Left hindlimb (tissue), 1 donor: ENCODE measurements around the gene ZNF330.

Source experiments
- DNase-seq: peaks from one replicate; pipeline ENCODE4 v3.0.0-alpha.2; 2018

ZNF330 gene

DNA sequence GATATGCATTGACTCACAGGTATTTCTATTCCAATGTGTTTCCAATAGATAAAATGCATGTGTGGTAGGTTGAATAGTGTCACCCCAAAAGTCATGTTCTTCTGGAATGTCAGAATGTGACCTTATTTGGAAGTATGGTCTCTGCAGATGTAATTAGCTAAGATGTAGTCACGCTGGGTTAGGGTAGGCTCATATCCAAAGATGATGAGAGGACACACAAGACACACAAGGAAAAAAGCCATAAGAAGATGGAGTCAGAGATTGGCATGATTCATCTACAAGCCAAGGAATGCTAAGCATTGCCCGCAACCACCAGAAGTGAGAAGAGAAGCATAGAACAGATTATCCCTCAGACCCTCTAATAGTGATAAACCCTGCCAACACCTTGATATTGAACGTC, 17.5 kb downstream of the ZNF330 start:
- no peak for DNase-seq

DNA sequence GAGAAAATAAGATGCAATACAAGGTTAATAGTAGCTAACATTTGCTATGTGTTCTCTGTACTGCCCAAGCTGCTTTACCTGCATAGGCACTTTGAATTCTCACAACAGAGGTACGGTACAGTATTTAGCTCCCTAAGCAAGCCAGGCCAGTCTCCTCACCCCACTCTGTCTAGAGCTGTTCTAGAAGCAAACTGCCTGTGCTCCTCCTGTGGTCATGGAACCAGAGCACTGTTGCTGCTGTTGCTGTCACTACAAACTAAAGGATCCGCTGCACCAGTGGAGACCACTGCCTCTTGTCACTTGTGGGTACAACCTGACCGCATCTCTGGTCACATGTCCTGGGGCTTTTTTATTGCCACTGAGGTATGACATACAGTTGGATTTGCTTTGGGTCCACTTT, 19.6 kb downstream of the ZNF330 start:
- no peak for DNase-seq

GRCh38 chr4:141240671-141241070, 20.0 kb downstream of the ZNF330 start:
- DNase-seq, result no peak

DNA sequence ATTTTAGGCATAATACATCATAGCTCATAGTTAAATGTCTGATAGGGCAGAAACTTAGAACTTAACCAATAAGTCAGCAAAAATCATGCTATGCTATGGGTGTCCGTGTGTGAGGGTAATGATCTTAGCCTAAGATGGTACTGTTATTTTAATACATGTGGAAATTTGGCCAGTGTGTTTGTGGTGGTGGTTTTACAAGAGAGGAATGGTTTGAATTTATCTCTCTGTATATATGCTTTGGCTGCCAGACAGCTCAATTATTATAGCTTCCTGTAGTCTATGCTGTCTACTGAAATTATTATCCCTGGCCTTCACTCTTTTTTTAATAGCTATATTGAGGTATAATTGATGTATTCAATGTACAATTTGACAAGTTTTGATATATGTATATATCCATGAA, 21.3 kb downstream of the ZNF330 start:
- no peak for DNase-seq

- no peak for DNase-seq
These were observed 23.7 kb downstream of the ZNF330 start for GRCh38 chr4:141244419-141244818.

- no peak for DNase-seq
These were observed 25.5 kb downstream of the ZNF330 start for GRCh38 chr4:141246243-141246642.

- DNase-seq, result no peak
These were observed 26.2 kb downstream of the ZNF330 start for GRCh38 chr4:141246683-141247429.

- DNase-seq, result no peak
These were observed 26.7 kb downstream of the ZNF330 start for GRCh38 chr4:141247430-141247780.

- no peak for DNase-seq
These were observed 27.3 kb downstream of the ZNF330 start for GRCh38 chr4:141248029-141248428.

DNA sequence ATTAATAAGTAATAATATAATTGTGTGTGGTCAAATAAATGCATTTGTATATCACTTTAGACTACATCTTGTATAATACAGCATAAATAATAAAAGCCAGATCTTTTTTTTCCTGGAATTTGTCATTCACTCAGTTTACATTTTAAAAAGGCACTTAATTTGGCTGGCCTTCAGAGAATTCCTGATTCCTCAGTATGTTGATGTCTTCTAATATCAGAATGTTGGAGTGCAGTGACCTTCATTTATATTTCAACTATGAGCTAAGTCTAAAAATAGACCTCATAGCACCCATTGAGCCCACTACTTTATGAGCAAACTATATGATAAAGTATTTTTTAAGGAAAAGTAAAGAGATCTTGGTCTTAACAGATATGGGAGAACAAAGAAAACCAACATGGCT, 27.8 kb downstream of the ZNF330 start:
- no peak for DNase-seq

- no peak for DNase-seq
These were observed 33.6 kb downstream of the ZNF330 start for GRCh38 chr4:141254326-141254725.

GRCh38 chr4:141255016-141255415, 34.3 kb downstream of the ZNF330 start:
- DNase-seq, result no peak

- DNase-seq, result no peak
These were observed 37.9 kb downstream of the ZNF330 start for GRCh38 chr4:141258558-141258957.

DNA sequence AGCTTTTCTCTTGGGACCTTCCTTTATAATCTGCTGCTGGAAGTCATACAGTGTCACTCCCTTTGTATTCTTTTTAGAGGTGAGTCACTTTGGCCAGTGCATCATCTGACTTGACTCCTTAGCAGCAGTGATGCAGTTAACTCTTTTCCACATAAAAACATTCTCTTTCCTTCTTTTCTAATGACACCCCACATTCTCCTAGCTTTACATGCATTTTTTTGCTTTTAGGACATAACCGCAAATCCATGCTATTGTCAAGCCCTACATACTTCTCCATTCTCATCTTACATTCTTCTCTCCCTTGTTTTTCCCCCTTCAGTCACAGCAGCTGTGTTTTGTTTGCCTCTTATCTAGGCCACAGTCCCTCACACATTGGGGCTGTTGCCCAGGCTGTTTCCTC, 55.1 kb downstream of the ZNF330 start:
- no peak for DNase-seq

DNA sequence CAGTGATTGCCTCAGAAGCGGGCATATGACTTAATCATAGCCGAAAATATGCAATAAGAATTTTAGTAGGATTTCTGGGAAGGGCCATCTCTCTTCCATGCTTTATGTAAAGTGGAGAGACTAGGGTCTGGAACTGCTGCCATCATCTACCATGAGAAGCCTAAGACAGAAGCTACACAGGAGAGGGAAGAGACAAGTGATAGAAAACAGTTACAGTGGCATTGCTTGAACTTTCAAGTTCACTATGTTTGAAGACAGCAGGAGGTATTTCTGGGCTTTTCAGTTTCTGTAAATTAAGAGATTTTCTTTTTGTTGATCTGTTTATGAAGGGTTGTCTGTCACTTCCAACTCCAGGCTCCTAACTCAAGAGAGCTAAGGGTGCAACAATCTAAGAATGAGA, 62.5 kb downstream of the ZNF330 start:
- DNase-seq, result no peak

- no peak for DNase-seq
These were observed 62.9 kb downstream of the ZNF330 start for GRCh38 chr4:141283563-141283962.
